SK-N-SH (cell line): Measurements from ENCODE around the gene UBE2L5. TPM values are rescaled to one million over a fixed set of nuclear protein-coding genes. Genes with fewer than 3 reads are reported as not detected.

ENCODE experiments used
- CTCF ChIA-PET: fragments of 300-600, 350-600 bp; formaldehyde crosslinking; extraction: SDS; loops from one replicate; lab custom pipeline; 2021; lab: Yijun Ruan, JAX
- POLR2A ChIA-PET: fragments of 350-600 bp; sonication (Branson Sonifier 250); formaldehyde crosslinking; extraction: SDS; loops from one replicate; lab custom pipeline; 2020; ENCODE audit warnings: antibody characterized with exemption, inconsistent platforms; lab: Yijun Ruan, JAX
- DNase-seq: peaks from one replicate; pipeline ENCODE4 v3.0.0; 2012
- H2AFZ ChIP-seq: fragments of 200-600 bp; sonication (generic); 2 replicates; pipeline ENCODE4 v1.8.1; 2016; ENCODE audit warnings: antibody characterized with exemption, mild to moderate bottlenecking, low read depth
- H3F3A ChIP-seq: fragments of 200-600 bp; sonication (generic); replicated peaks from 2 replicates; pipeline ENCODE3; 2016; ENCODE audit warnings: antibody characterized with exemption, mild to moderate bottlenecking; ENCODE audit not compliant: insufficient read depth
- H3K27ac ChIP-seq, 2 experiments: fragments of 200-500 bp in 1 of 2; fragments of 200-600 bp in 1 of 2; sonication (Bioruptor generic) in 1 of 2; sonication (generic), shearing (Covaris generic) in 1 of 2; 2 replicates each; pipeline versions ENCODE4 v1.5.1 to v1.6.1; 2014 to 2016; ENCODE audit warnings: low read depth in 2 of 2, inconsistent platforms in 1 of 2, low read length in 1 of 2, mild to moderate bottlenecking in 1 of 2, mixed read lengths in 1 of 2
- H3K27me3 ChIP-seq: fragments of 200-600 bp; sonication (generic), shearing (Covaris generic); 2 replicates; pipeline ENCODE4 v1.6.1; 2016; ENCODE audit warnings: mixed run types; ENCODE audit not compliant: insufficient read depth
- H3K36me3 ChIP-seq, 2 experiments: fragments of 200-500 bp in 1 of 2; fragments of 200-600 bp in 1 of 2; sonication (Bioruptor generic) in 1 of 2; sonication (generic) in 1 of 2; replicated peaks in 1 of 2; 2 replicates each; pipeline versions ENCODE3 to v1.5.1; 2014 to 2016; ENCODE audit warnings: low read length in 1 of 2, mild to moderate bottlenecking in 1 of 2; ENCODE audit not compliant: insufficient read depth in 2 of 2, control insufficient read depth in 1 of 2
- H3K4me1 ChIP-seq, 2 experiments: fragments of 200-500 bp in 1 of 2; fragments of 200-600 bp in 1 of 2; sonication (Bioruptor generic) in 1 of 2; sonication (generic), shearing (Covaris generic) in 1 of 2; 2 replicates each; pipeline versions ENCODE4 v1.5.1 to v1.6.1; 2014 to 2016; ENCODE audit warnings: low read depth in 1 of 2, low read length in 1 of 2, mixed run types in 1 of 2; ENCODE audit not compliant: insufficient read depth in 2 of 2, control insufficient read depth in 1 of 2
- H3K4me2 ChIP-seq: fragments of 200-600 bp; sonication (generic), shearing (Covaris generic); 2 replicates; pipeline ENCODE4 v1.6.1; 2017; ENCODE audit warnings: mixed run types
- H3K4me3 ChIP-seq, 2 experiments: fragments of 200-500 bp in 1 of 2; fragments of 200-600 bp in 1 of 2; sonication (Bioruptor generic) in 1 of 2; sonication (generic), shearing (Covaris generic) in 1 of 2; 2 replicates each; pipeline versions ENCODE4 v1.5.1 to v1.8.1; 2014 to 2016; ENCODE audit warnings: low read depth in 2 of 2, inconsistent platforms in 1 of 2, low read length in 1 of 2, mild to moderate bottlenecking in 1 of 2, mixed read lengths in 1 of 2, moderate library complexity in 1 of 2
- H3K79me2 ChIP-seq: fragments of 200-600 bp; sonication (generic); 2 replicates; pipeline ENCODE4 v1.8.1; 2017; ENCODE audit warnings: mild to moderate bottlenecking; ENCODE audit not compliant: insufficient read depth
- H3K9ac ChIP-seq: fragments of 200-600 bp; sonication (generic); 2 replicates; pipeline ENCODE4 v1.6.1; 2017; ENCODE audit warnings: mixed run types
- H3K9me2 ChIP-seq: fragments of 200-600 bp; sonication (generic); 2 replicates; pipeline ENCODE4 v1.6.1; 2017; ENCODE audit warnings: mixed run types
- H3K9me3 ChIP-seq: fragments of 200-600 bp; sonication (generic); 2 replicates; pipeline ENCODE4 v1.6.1; 2017; ENCODE audit warnings: mixed run types, mild to moderate bottlenecking, moderate library complexity
- H4K20me1 ChIP-seq: fragments of 200-600 bp; sonication (generic); 2 replicates; pipeline ENCODE4 v1.6.1; 2017; ENCODE audit warnings: mild to moderate bottlenecking, mixed run types; ENCODE audit not compliant: insufficient read depth
- CHD2 ChIP-seq: fragments of 150-350 bp; IDR thresholded peaks from 2 replicates; pipeline ENCODE4 v1.6.1; 2018; ENCODE audit warnings: low read length; ENCODE audit not compliant: partially characterized antibody
- FOXM1 ChIP-seq: IDR thresholded peaks from 2 replicates; pipeline ENCODE4 v1.4.0; 2012; ENCODE audit warnings: low read depth, mild to moderate bottlenecking
- GABPA ChIP-seq: IDR thresholded peaks from 2 replicates; pipeline ENCODE4 v1.4.0; 2012; ENCODE audit warnings: low read depth, mild to moderate bottlenecking
- IRF3 ChIP-seq: fragments of 150-350 bp; IDR thresholded peaks from 2 replicates; pipeline ENCODE4 v1.6.1; 2016; ENCODE audit warnings: mild to moderate bottlenecking, low read depth, low read length
- MAX ChIP-seq: IDR thresholded peaks from 2 replicates; pipeline ENCODE4 v1.4.0; 2012; ENCODE audit warnings: low read depth
- MXI1 ChIP-seq: IDR thresholded peaks from 2 replicates; pipeline ENCODE4 v1.6.1; 2012; ENCODE audit warnings: mild to moderate bottlenecking, low read depth, low read length, improper control_type of control experiment
- NFIC ChIP-seq: IDR thresholded peaks from 2 replicates; pipeline ENCODE4 v1.4.0; 2012; ENCODE audit warnings: borderline replicate concordance
- POLR2AphosphoS5 ChIP-seq: IDR thresholded peaks from 2 replicates; pipeline ENCODE4 v1.6.1; 2012; ENCODE audit warnings: low read depth, low read length
- RCOR1 ChIP-seq: fragments of 150-350 bp; IDR thresholded peaks from 2 replicates; pipeline ENCODE4 v1.6.1; 2017; ENCODE audit warnings: antibody characterized with exemption, low read length
- RFX5 ChIP-seq: IDR thresholded peaks from 2 replicates; pipeline ENCODE4 v1.6.1; 2012; ENCODE audit warnings: mild to moderate bottlenecking, improper control_type of control experiment, low read length
- SIN3A ChIP-seq: IDR thresholded peaks from 2 replicates; pipeline ENCODE4 v1.6.1; 2012; ENCODE audit warnings: low read depth, mild to moderate bottlenecking, low read length, moderate library complexity, borderline replicate concordance
- SMC3 ChIP-seq: IDR thresholded peaks from 2 replicates; pipeline ENCODE4 v1.6.1; 2012; ENCODE audit warnings: low read depth, low read length, improper control_type of control experiment
- TAF1 ChIP-seq: IDR thresholded peaks from 2 replicates; pipeline ENCODE4 v1.6.1; 2012; ENCODE audit warnings: low read depth, mild to moderate bottlenecking, low read length, moderate library complexity, borderline replicate concordance
- USF1 ChIP-seq: IDR thresholded peaks from 2 replicates; pipeline ENCODE4 v1.4.0; 2012; ENCODE audit warnings: low read depth, borderline replicate concordance
- ZBTB33 ChIP-seq: IDR thresholded peaks from 2 replicates; pipeline ENCODE4 v1.4.0; 2012; ENCODE audit warnings: low read depth, borderline replicate concordance
- WGBS: methylation state at CpG from one replicate; pipeline ENCODE4 v1.1.6; 2017; ENCODE audit warnings: low lambda C conversion rate; 5-methylcytosine and 5-hydroxymethylcytosine counted together
- polyA plus RNA-seq, 3 experiments: library from polyadenylated mRNA; depleted of rRNA; stranded (reverse); fragments of >200 nt; gene quantifications; 2 replicates each; pipeline ENCODE4 v1.2.3, GENCODE V29; 2012

UBE2L5 gene
- polyA plus RNA-seq, 1 of the 3 experiments (the other 2 are of a cell fraction), result 0.02 TPM

GRCh38 chr13:30465593-30466357 is 43.5 kb downstream of the UBE2L5 start, which contains the start of gene HMGB1:
Gene HMGB1, minus strand, starts transcription at chr13:30465936. Its CDS starts 2,256 bp downstream, at chr13:30463680.
- Histone ChIP-seq H3K27me3 (no peaks in the 10 kb centered on the region), H3K27ac (peak within 1 kb of the TSS; percentile 97 to 98), H3K4me1 (peaks cover 13 to 23% of the 10 kb centered on the region in 2 experiments; a peak in 3 of 4 replicates), H3K9me3 (no peaks in the 10 kb centered on the region), H3K9ac (peak within 1 kb of the TSS; percentile 98), H3K9me2 (no peaks in the 10 kb centered on the region), H3K4me2 (peak within 1 kb of the TSS; percentile 84), H3K36me3 (peaks cover 19 to 25% of the 10 kb centered on the region in 2 experiments), H3K79me2 (peaks cover 35% of the 10 kb centered on the region), H3F3A (peaks cover 27% of the 10 kb centered on the region), H3K4me3 (peak within 1 kb of the TSS; percentile 68 to 92), H4K20me1 (peaks cover 11% of the 10 kb centered on the region; the same call in 1 of the 2 replicates), H2AFZ (peak within 1 kb of the TSS; percentile 79; the same call in 1 of the 2 replicates)
- TF ChIP-seq MAX (peak; percentile 72; the same call in 1 of the 2 replicates), TAF1 (0 out of 2 replicates have a peak, but pooled peaks have one; percentile 85), IRF3 (peak; percentile 65; the same call in 1 of the 2 replicates), CHD2 (peak; percentile 77), NFIC (no peak), ZBTB33 (no peak), RFX5 (peak; percentile 91), GABPA (no peak), SIN3A (peak; percentile 100), MXI1 (peak; percentile 100), POLR2AphosphoS5 (peak; percentile 89)
- ChIA-PET POLR2A (interaction anchor here (0.7 to 1.9 kb wide), 7 partner anchors 10 to 327 kb away, joined by 3 to 25 read pairs (median 3); partner anchors contain the start of genes UBE2L5 and USPL1), CTCF (no interaction called here)
- WGBS, result 0% methylated on average over 15 of the region's 57 CpGs
- DNase-seq, result peak; percentile 88

GRCh38 chr13:30466358-30466714 is 44.0 kb downstream of the UBE2L5 start:
- peak overlapping the region; percentile 98; the same call in 1 of the 2 replicates for H3K9ac ChIP-seq
- H3F3A ChIP-seq, result peaks cover 27% of the 10 kb centered on the region
- peaks cover 32% of the 10 kb centered on the region for H3K79me2 ChIP-seq
- 0% methylated on average over 10 of the region's 11 CpGs for WGBS
- TF ChIP-seq MAX (no peak), FOXM1 (no peak), USF1 (no peak), SMC3 (no peak), RCOR1 (no peak)
- H3K27me3 ChIP-seq, result no peaks in the 10 kb centered on the region
- H3K4me1 ChIP-seq, result peaks cover 13 to 23% of the 10 kb centered on the region in 2 experiments; a peak in 3 of 4 replicates
- H3K9me3 ChIP-seq, result no peaks in the 10 kb centered on the region
- H4K20me1 ChIP-seq, result peaks cover 11% of the 10 kb centered on the region; the same call in 1 of the 2 replicates
- H3K4me2 ChIP-seq, result peak overlapping the region; percentile 84
- DNase-seq, result no peak
- peak overlapping the region; percentile 68 to 92 for H3K4me3 ChIP-seq
- H2AFZ ChIP-seq, result peak overlapping the region; percentile 79; the same call in 1 of the 2 replicates
- POLR2A ChIA-PET, result interaction anchor here (0.7 to 1.9 kb wide), 6 partner anchors 44 to 326 kb away, joined by 3 to 25 read pairs (median 3); partner anchors contain the start of genes UBE2L5 and USPL1
- no peaks in the 10 kb centered on the region for H3K9me2 ChIP-seq
- CTCF ChIA-PET, result no interaction called here
- H3K36me3 ChIP-seq, result peaks cover 18 to 23% of the 10 kb centered on the region in 2 experiments
- peak overlapping the region; percentile 76 to 98 for H3K27ac ChIP-seq
